ENCODE measurements around the gene SLC43A2.
A peak's percentile ranks its signal among the peaks of the same experiment; 100 is the strongest.

The SLC43A2 gene

DNA sequence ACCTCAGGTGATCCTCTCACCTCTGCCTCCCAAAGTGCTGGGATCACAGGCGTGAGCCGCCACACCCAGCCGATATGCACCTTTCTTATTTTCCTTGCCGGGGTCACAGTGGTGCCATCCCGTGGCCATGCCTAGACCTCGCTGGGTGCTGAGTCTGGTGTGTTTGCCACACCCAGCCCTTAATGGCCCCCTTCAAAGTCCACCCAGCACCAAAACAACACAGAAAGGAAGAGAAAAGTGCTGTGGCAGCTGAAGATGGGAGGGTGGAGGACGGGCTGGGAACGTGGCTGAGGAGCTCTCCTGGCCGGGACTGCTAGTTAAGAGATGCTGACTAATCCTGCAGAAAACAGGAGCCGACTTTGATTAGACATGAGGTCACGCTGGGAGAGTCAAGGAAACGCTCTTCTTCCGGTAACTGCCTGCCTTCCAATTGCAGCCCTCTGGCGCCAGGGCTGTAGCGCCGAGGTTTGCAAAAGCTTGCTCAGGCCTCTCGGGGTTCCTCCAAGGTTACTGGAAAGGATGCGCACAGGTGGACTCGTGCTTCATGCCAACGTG lies 10.9 kb downstream of the SLC43A2 start:
- TF ChIP-seq, protein P1, sequence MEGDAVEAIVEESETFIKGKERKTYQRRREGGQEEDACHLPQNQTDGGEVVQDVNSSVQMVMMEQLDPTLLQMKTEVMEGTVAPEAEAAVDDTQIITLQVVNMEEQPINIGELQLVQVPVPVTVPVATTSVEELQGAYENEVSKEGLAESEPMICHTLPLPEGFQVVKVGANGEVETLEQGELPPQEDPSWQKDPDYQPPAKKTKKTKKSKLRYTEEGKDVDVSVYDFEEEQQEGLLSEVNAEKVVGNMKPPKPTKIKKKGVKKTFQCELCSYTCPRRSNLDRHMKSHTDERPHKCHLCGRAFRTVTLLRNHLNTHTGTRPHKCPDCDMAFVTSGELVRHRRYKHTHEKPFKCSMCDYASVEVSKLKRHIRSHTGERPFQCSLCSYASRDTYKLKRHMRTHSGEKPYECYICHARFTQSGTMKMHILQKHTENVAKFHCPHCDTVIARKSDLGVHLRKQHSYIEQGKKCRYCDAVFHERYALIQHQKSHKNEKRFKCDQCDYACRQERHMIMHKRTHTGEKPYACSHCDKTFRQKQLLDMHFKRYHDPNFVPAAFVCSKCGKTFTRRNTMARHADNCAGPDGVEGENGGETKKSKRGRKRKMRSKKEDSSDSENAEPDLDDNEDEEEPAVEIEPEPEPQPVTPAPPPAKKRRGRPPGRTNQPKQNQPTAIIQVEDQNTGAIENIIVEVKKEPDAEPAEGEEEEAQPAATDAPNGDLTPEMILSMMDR (conservative IDR thresholded peaks at IDR 0.05; ENCODE audit: control insufficient read depth, insufficient read depth, low read depth, low read length): no peak
- DNase-seq (ENCODE audit: low read depth): peak; percentile 79
- no peak overlapping the region for H3K4me3 ChIP-seq (ENCODE audit: control insufficient read depth, low read depth, low read length)

DNA sequence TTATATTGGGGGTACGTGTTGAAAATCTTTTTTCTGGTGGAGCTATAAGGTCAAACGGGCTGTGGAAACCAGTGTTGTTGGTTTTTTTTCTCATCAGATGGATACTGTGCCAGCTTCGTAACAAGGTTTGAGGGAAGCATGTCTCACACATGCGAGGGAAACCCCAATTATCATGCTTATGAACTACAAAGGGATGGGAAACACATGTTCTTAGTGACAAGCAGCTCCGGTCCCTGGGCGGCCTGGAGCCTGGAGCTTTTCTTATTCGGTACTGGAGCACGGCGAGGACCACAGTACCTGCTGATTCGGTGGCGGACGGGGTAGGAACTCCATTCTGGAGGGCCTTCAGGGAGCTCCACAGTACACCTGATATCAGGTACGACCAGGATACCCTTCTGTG lies 12.5 kb downstream of the SLC43A2 start:
- DNase-seq (ENCODE audit: low read depth): no peak
- H3K4me3 ChIP-seq (ENCODE audit: control insufficient read depth, low read depth, low read length): no peak overlapping the region
- TF ChIP-seq, protein P1 (conservative IDR thresholded peaks at IDR 0.05; ENCODE audit: control insufficient read depth, insufficient read depth, low read depth, low read length): no peak

DNA sequence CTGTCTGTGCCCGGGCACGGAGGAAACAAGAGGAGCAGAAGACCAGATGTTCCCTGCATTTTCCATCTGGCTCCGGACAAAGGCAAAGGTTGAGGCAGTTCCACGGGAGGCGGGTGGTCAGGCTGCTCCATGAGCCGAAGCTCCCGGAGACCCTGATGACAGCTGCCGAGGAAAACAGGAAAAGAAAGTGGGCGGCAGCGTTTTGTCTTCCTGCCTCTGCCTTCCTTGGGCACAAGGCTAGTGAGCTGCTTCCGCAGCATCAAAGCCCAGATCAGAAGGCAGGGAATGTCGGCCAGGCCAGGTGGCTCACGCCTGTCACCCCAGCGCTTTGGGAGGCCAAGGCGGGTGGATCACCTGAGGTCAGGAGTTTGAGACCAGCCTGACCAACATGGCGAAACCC lies 16.2 kb downstream of the SLC43A2 start:
- TF ChIP-seq, protein P1 (conservative IDR thresholded peaks at IDR 0.05; ENCODE audit: control insufficient read depth, insufficient read depth, low read depth, low read length): no peak
- DNase-seq (ENCODE audit: low read depth): no peak
- no peak overlapping the region for H3K4me3 ChIP-seq (ENCODE audit: control insufficient read depth, low read depth, low read length)

GRCh38 chr17:1611715-1612114 lies 16.9 kb downstream of the SLC43A2 start:
- TF ChIP-seq, protein P1 (conservative IDR thresholded peaks at IDR 0.05; ENCODE audit: control insufficient read depth, insufficient read depth, low read depth, low read length): no peak
- no peak overlapping the region for H3K4me3 ChIP-seq (ENCODE audit: control insufficient read depth, low read depth, low read length)
- no peak for DNase-seq (ENCODE audit: low read depth)

DNA sequence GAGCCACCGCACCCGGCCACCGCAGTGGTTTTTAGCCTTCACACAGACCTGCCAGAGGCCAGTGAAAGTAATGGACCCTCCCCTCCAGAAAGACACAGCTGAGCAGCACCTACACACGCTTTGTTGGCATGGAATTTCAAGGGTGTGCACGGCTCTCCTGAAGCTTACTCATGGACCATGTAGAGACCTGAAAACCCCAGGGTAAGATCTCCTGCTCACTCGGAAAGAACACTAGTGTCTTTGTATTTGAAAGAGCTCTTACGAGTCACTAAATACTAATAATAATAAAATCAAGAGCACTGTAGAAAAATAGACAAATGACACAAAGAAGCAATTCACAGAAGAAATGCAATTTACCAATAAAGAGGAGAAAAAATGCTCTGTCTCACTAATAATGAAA lies 20.0 kb downstream of the SLC43A2 start:
- H3K4me3 ChIP-seq (ENCODE audit: control insufficient read depth, low read depth, low read length): no peak overlapping the region
- TF ChIP-seq, protein P1 (conservative IDR thresholded peaks at IDR 0.05; ENCODE audit: control insufficient read depth, insufficient read depth, low read depth, low read length): no peak
- no peak for DNase-seq (ENCODE audit: low read depth)

- H3K4me3 ChIP-seq (ENCODE audit: control insufficient read depth, low read depth, low read length): no peak overlapping the region
- TF ChIP-seq, protein P1 (conservative IDR thresholded peaks at IDR 0.05; ENCODE audit: control insufficient read depth, insufficient read depth, low read depth, low read length): no peak
- DNase-seq (ENCODE audit: low read depth): no peak
These were observed 20.7 kb downstream of the SLC43A2 start for GRCh38 chr17:1607971-1608320.

Measured in fibroblast of mammary gland (primary cell).